T-helper 22 cell (primary cell): ENCODE results near the gene ZNF506.
"Not testable (repeated sequence)": the region's sequence is repeated elsewhere in the genome, so short reads cannot be mapped to it uniquely, and the experiment has no call there.

Source experiments
- DNase-seq: peaks from one replicate; pipeline ENCODE4 v3.0.0-alpha.2; 2020; ENCODE audit warnings: low read depth

Gene ZNF506

GRCh38 chr19:19778666-19779065 lies 42.9 kb downstream of the ZNF506 start:
- no peak for DNase-seq

- no peak for DNase-seq
These were observed 43.9 kb downstream of the ZNF506 start for GRCh38 chr19:19777692-19778091.

GRCh38 chr19:19776206-19777008 lies 45.1 kb downstream of the ZNF506 start:
- peak; percentile 84 for DNase-seq

- DNase-seq = no peak
These were observed 45.7 kb downstream of the ZNF506 start for GRCh38 chr19:19775891-19776205.

- no peak for DNase-seq
These were observed 47.1 kb downstream of the ZNF506 start for GRCh38 chr19:19774354-19775033.

- DNase-seq = not testable (repeated sequence)
These were observed 49.6 kb downstream of the ZNF506 start for GRCh38 chr19:19771963-19772362.

GRCh38 chr19:19769971-19770370 lies 51.6 kb downstream of the ZNF506 start:
- DNase-seq = not testable (repeated sequence)

GRCh38 chr19:19758164-19758563 lies 63.4 kb downstream of the ZNF506 start:
- no peak for DNase-seq

GRCh38 chr19:19752760-19753403 lies 68.7 kb downstream of the ZNF506 start:
- no peak for DNase-seq

- DNase-seq = no peak
These were observed 69.7 kb downstream of the ZNF506 start for GRCh38 chr19:19751846-19752245.

- no peak for DNase-seq
These were observed 70.4 kb downstream of the ZNF506 start for GRCh38 chr19:19750842-19751790.

GRCh38 chr19:19749908-19750841 lies 71.4 kb downstream of the ZNF506 start:
- DNase-seq = no peak

GRCh38 chr19:19749117-19749907 lies 72.2 kb downstream of the ZNF506 start:
- no peak for DNase-seq

- DNase-seq = no peak
These were observed 73.2 kb downstream of the ZNF506 start for GRCh38 chr19:19748249-19748938.

- no peak for DNase-seq
These were observed 74.0 kb downstream of the ZNF506 start for GRCh38 chr19:19747357-19748220.

GRCh38 chr19:19746286-19747213 lies 75.0 kb downstream of the ZNF506 start:
- DNase-seq = no peak
